Islet of Langerhans (tissue), 1 donor: Measurements from ENCODE around the gene RAD51B.
"Not testable (repeated sequence)": the region's sequence is repeated elsewhere in the genome, so short reads cannot be mapped to it uniquely, and the experiment has no call there.

Experiments used
- FAIRE-seq: peaks from one replicate; lab custom pipeline; 2011; peaks lifted over from hg19 to GRCh38; lab: Jason Lieb, UNC

Gene RAD51B

GRCh38 chr14:68212361-68212760, 392.8 kb downstream of the RAD51B start:
- no peak for FAIRE-seq

GRCh38 chr14:68214431-68214830, 394.9 kb downstream of the RAD51B start:
- FAIRE-seq, result no peak

GRCh38 chr14:68215629-68216028, 396.1 kb downstream of the RAD51B start:
- no peak for FAIRE-seq

GRCh38 chr14:68216079-68216478, 396.5 kb downstream of the RAD51B start:
- FAIRE-seq, result no peak

- no peak for FAIRE-seq
Observed at GRCh38 chr14:68216957-68217356, 397.4 kb downstream of the RAD51B start.

- no peak for FAIRE-seq
Observed at GRCh38 chr14:68217791-68218340, 398.3 kb downstream of the RAD51B start.

GRCh38 chr14:68219407-68219806, 399.8 kb downstream of the RAD51B start:
- FAIRE-seq, result no peak

GRCh38 chr14:68221046-68221445, 401.5 kb downstream of the RAD51B start:
- not testable (repeated sequence) for FAIRE-seq

- FAIRE-seq, result no peak
Observed at GRCh38 chr14:68222154-68222553, 402.6 kb downstream of the RAD51B start.

- FAIRE-seq, result no peak
Observed at GRCh38 chr14:68222726-68223125, 403.1 kb downstream of the RAD51B start.

- no peak for FAIRE-seq
Observed at GRCh38 chr14:68223631-68224030, 404.1 kb downstream of the RAD51B start.

- FAIRE-seq, result no peak
Observed at GRCh38 chr14:68225321-68225720, 405.7 kb downstream of the RAD51B start.

- FAIRE-seq, result no peak
Observed at GRCh38 chr14:68226523-68226922, 406.9 kb downstream of the RAD51B start.

GRCh38 chr14:68228656-68229055, 409.1 kb downstream of the RAD51B start:
- no peak for FAIRE-seq

- no peak for FAIRE-seq
Observed at GRCh38 chr14:68229423-68230100, 410.0 kb downstream of the RAD51B start.

- no peak for FAIRE-seq
Observed at GRCh38 chr14:68230202-68230949, 410.8 kb downstream of the RAD51B start.

GRCh38 chr14:68230950-68231717, 411.6 kb downstream of the RAD51B start:
- FAIRE-seq, result no peak

GRCh38 chr14:68231898-68232297, 412.3 kb downstream of the RAD51B start:
- peak; percentile 41 for FAIRE-seq

- peak; percentile 100 for FAIRE-seq
Observed at GRCh38 chr14:68232300-68233055, 412.9 kb downstream of the RAD51B start.

GRCh38 chr14:68233101-68233784, 413.7 kb downstream of the RAD51B start:
- peak; percentile 30 for FAIRE-seq
